Stimulated activated CD4-positive, alpha-beta T cell treated with anti-CD3 and anti-CD28 coated beads, TNF-alpha, amount 100 ng/mL, for 4 hours (primary cell): ENCODE results near the gene USP8.

Experiments used
- DNase-seq, 3 experiments: peaks; one replicate each; pipeline ENCODE4 v3.0.0-alpha.2; 2020; ENCODE audit warnings: low read depth in 3 of 3

The USP8 gene

DNA sequence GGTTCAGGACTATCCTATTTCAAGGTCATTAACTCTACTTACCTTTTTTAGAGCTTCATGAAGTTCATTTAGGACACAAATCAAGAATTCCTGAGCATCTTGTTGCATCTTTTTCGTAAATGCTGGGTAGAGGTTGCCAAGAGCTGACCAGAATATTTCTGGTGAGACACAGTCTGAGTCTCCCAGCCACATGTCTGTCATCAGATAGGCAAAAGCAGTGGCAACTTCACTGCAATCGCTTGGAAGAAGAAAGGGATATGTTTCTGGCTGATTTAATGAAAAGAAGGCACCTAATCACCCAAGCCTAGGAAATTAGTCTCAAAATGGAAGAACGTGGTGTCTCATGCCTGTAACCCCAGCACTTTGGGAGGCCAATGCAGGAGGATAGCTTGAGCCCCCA is 119.4 kb downstream of the USP8 start:
- DNase-seq, result no peak

DNA sequence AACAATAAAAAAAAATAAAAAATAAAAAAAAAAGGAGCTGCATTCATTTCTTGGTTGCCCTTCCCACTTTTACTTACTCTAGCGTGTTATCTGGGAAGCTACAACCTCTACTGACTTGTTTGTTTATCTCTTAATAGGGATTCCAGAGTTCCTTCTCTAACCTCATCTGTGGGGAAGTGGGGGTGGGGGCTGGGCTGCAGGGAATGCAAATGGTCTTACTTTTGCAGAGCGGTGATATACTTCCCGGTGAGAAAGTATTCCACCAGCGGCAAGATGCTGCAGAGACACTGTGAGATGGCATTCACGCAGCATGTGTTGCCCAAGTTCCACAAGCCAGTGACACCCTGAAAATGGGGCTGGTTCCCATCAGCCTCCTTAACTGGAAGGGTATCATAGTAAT is 120.2 kb downstream of the USP8 start:
- no peak for DNase-seq

DNA sequence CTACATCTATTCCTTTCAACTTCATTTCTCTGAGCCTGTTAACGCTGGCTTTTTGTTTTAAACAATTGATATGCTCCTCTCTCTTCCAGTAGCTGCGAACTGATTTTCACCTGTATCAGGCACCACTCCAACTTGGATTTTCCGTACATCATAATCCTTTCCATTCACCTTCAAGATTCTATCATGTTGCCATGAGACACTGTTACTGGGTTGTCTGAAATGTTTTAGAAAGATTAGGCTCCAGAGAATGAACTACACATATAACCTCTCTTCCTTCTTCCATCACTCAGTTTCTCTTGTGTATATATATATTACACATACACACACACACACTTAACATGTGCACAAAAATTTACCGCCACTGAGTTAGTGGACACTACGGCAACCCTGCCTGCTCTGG is 122.4 kb downstream of the USP8 start, which contains the start of gene USP50:
TSS of gene USP50 (minus strand) at position 101 of the 400 bp plus-strand sequence. CDS start 141 bp downstream, outside the sequence.
- no peak for DNase-seq

DNA sequence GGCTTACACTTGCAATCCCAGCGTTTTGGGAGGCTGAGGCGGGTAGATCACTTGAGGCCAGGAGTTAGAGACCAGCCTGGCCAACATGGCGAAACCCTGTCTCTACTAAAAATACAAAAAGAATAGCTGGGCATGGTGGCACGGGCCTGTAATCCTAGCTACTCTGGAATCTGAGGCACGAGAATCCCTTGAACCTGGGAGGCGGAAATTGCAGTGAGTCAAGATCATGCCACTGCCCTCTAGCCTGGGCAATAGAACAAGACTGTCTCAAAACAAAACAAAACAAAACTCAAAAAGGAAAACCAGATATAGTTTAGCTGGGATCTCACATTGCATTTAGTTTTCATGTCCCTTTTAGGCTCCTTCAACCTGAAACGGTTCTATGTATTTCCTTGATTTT is 125.1 kb downstream of the USP8 start:
- no peak for DNase-seq

DNA sequence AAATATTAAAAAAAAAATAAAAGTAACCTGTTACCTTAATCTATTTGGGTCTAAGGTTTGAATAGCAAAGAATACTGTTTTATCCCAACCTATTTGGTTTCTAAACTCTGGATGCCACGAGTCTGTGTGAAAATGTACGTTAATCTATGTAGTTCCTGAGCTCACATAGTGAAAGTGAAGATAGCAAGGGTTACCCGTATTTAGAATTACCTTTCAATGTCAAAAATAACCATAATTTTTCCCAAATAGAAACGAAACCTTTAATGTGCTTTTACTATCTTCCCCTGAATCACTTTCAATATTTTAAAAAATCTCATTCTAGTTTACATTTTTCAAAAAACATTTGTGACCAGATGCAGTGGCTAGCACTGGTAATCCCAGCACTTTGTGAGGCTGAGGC is 128.0 kb downstream of the USP8 start:
- no peak for DNase-seq

DNA sequence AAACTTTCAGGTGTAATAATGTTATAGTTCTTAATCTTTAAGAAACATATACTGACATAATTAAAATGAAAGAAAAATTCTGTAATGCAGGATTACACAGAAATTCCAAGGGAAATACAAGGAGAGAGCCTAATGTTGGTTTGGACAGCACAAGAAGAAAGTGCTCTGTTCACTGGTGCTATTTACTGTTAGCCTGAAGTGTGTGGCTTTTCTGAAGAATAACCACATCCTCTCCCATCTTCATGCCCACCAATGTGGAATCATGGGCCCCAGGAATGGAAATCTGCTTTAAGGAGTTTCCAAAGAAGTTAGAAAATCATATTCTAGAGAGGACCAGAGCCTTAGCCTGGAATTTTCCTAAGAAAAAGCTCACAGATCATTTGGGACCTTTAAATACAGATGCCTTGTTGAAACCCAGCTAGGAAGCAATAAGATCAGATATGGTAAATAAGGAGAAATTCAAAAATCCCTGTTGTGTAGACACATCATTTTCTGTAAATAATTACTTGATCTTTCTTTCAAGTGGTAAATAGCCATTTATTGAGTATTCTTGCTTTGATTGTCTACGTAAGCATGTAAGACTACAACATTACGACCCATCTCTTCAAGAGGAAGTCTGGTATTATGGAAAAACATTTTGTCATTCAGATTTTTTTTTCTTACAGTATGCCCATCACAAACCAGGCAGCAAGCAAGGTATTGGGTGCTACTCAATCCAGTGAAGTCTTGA is 132.6 kb downstream of the USP8 start:
- DNase-seq, result no peak

DNA sequence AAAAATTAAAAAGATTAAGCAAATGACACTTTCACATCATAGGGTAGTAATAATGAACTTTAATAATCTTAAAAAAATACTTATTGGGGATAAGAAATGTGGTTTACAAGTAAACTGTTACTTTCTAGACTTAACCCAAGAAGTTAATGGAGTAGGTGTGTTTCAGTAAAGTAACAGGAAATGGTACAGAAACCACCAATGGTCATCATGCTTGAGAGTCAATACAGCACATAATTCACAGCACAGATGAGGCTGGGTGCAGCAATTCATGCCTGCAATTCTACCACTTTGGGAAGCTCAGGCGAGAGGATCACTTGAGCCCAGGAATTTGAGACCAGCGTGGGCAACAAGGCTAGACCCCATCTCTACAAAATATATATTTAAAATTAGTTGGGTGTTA is 133.8 kb downstream of the USP8 start:
- no peak for DNase-seq

DNA sequence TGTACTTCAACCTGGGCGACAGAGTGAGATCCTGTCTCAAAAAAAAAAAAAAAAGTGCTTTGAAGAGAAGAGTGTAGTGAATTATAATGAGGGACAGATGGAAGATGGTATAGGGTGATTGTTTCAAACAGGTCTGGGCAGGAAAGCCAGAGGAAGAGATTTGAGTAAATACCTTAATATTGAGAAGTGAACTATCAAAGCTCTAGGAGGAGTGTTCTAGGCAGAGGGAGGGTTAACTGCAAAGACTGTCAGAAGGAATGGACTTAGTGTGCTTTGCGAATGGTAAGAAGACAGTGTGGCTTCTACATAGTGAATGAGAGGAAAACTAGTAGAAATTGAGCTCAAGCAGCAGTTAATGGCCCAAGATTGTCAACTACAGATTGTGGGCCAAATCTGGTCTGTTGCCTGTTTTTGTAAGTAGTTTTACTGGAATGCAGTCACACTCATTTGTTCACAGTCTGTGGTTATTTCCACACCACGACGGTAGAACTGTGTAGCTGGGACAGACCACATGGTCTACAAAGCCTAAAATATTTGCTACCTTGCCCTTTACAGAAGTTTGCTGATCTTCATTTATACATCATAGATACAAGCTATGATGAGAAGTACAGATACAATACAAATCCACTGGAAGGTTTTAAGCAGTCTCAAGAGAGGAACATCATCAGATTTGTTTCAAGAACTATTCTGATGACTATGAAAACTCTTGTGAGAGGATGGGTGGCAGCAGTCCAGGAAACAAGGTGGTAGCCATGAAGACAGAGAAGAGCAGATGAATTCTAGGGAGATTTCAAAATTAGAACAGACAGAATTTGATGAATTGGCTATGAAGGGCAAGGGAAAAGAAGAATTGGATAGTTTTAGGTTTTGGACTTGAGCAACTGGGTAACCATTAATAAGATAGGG is 138.8 kb downstream of the USP8 start:
- DNase-seq, result no peak

DNA sequence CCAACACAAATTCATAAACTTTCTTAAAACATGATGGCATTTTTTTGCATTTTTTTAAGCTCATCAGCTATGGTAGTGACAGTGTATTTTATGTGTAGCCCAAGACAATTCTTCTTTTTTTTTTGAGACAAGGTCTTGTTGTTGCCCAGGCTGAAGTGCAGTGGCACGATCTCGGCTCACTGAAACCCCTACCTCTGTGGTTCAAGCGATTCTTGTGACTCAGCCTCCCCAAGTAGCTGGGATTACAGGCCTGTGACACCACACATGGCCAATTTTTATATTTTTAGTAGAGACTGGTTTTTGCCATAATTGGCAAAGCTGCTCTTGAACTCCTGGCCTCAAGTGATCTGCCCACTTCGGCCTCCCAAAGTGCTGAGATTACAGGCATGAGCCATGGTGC is 139.6 kb downstream of the USP8 start:
- no peak for DNase-seq
